HG03457 (cell line): ENCODE data around the gene DNAH17.

ENCODE experiments used
- ATAC-seq: cut with Tn5 transposase; IDR thresholded peaks from one replicate; pipeline ENCODE4 v1.9.1; 2021; ENCODE audit warnings: moderate number of reproducible peaks; ENCODE audit not compliant: unreplicated experiment

DNAH17 gene

GRCh38 chr17:78576389-78577112 lies 645 bp downstream of the DNAH17 start:
- no peak for ATAC-seq

GRCh38 chr17:78575899-78576298 lies 1.3 kb downstream of the DNAH17 start:
- no peak for ATAC-seq

GRCh38 chr17:78575340-78575739 lies 1.9 kb downstream of the DNAH17 start:
- ATAC-seq = no peak

- ATAC-seq = no peak
Observed at GRCh38 chr17:78573955-78574354, 3.2 kb downstream of the DNAH17 start.

- ATAC-seq = no peak
Observed at GRCh38 chr17:78572239-78573205, 4.7 kb downstream of the DNAH17 start.

GRCh38 chr17:78571329-78571728 lies 5.9 kb downstream of the DNAH17 start:
- ATAC-seq = no peak

GRCh38 chr17:78568494-78569115 lies 8.6 kb downstream of the DNAH17 start:
- no peak for ATAC-seq

- no peak for ATAC-seq
Observed at GRCh38 chr17:78567991-78568390, 9.2 kb downstream of the DNAH17 start.

- ATAC-seq = no peak
Observed at GRCh38 chr17:78566947-78567346, 10.2 kb downstream of the DNAH17 start.

GRCh38 chr17:78563189-78564145 lies 13.7 kb downstream of the DNAH17 start:
- no peak for ATAC-seq

- no peak for ATAC-seq
Observed at GRCh38 chr17:78562734-78563133, 14.5 kb downstream of the DNAH17 start.

GRCh38 chr17:78561166-78561565 lies 16.0 kb downstream of the DNAH17 start:
- no peak for ATAC-seq

GRCh38 chr17:78560731-78561130 lies 16.5 kb downstream of the DNAH17 start:
- no peak for ATAC-seq

GRCh38 chr17:78559749-78560368 lies 17.3 kb downstream of the DNAH17 start:
- ATAC-seq = no peak

- no peak for ATAC-seq
Observed at GRCh38 chr17:78558989-78559388, 18.2 kb downstream of the DNAH17 start.

- ATAC-seq = no peak
Observed at GRCh38 chr17:78558181-78558850, 18.9 kb downstream of the DNAH17 start.

GRCh38 chr17:78557598-78558039 lies 19.6 kb downstream of the DNAH17 start:
- ATAC-seq = no peak

GRCh38 chr17:78556812-78557211 lies 20.4 kb downstream of the DNAH17 start:
- ATAC-seq = no peak

- no peak for ATAC-seq
Observed at GRCh38 chr17:78555746-78556401, 21.3 kb downstream of the DNAH17 start.
